Sigmoid colon (tissue), 3 donors: ENCODE results near the gene SLC12A8.

Experiments
- POLR2A ChIP-seq, 2 donors: fragments of 450-650 bp; IDR thresholded peaks; one replicate each; pipeline ENCODE4 v1.6.1; 2016; ENCODE audit warnings: antibody characterized with exemption in 2 of 2, mild to moderate bottlenecking in 2 of 2, moderate library complexity in 2 of 2
- TF ChIP-seq, protein P1 (sequence below), 4 experiments: fragments of 450-650 bp in 3 of 4; fragments of 200-600 bp in 1 of 4; IDR thresholded peaks; one replicate each; pipeline ENCODE4 v1.5.1; 2016 to 2019; ENCODE audit warnings: antibody characterized with exemption in 4 of 4, mild to moderate bottlenecking in 3 of 4, moderate library complexity in 2 of 4

- TF ChIP-seq, protein P1, sequence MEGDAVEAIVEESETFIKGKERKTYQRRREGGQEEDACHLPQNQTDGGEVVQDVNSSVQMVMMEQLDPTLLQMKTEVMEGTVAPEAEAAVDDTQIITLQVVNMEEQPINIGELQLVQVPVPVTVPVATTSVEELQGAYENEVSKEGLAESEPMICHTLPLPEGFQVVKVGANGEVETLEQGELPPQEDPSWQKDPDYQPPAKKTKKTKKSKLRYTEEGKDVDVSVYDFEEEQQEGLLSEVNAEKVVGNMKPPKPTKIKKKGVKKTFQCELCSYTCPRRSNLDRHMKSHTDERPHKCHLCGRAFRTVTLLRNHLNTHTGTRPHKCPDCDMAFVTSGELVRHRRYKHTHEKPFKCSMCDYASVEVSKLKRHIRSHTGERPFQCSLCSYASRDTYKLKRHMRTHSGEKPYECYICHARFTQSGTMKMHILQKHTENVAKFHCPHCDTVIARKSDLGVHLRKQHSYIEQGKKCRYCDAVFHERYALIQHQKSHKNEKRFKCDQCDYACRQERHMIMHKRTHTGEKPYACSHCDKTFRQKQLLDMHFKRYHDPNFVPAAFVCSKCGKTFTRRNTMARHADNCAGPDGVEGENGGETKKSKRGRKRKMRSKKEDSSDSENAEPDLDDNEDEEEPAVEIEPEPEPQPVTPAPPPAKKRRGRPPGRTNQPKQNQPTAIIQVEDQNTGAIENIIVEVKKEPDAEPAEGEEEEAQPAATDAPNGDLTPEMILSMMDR (IDR thresholded peaks at IDR 0.05): no peak
- no peak for TF ChIP-seq POLR2A (IDR thresholded peaks at IDR 0.05)
These were observed 107.4 kb downstream of the SLC12A8 start for GRCh38 chr3:125105116-125105515.
